ENCODE data around the gene SCFD1. TPM values are rescaled to one million over a fixed set of nuclear protein-coding genes. Genes with fewer than 3 reads are reported as not detected.

The SCFD1 gene
- polyA plus RNA-seq, 1 donor, result 106 TPM

DNA sequence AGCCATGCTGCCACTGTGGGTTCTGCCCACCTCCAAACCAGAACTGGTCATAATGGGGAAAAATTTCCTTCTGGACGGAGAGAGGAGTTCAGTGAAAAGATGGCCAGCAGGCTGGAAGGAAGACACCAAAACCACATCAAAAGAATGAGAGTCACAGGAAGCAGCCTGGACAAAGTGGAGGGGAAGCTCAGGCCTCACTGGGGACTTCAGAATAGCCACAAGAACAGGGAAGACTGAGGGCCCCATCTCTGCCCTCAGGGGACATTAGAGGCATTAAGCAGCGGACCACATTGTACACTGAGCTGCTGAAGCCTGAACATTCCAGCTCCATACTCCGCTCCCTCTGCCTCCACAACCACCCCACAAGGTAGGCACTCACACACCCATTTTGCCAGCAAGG, 132.7 kb downstream of the SCFD1 start:
- DNase-seq, result no peak

DNA sequence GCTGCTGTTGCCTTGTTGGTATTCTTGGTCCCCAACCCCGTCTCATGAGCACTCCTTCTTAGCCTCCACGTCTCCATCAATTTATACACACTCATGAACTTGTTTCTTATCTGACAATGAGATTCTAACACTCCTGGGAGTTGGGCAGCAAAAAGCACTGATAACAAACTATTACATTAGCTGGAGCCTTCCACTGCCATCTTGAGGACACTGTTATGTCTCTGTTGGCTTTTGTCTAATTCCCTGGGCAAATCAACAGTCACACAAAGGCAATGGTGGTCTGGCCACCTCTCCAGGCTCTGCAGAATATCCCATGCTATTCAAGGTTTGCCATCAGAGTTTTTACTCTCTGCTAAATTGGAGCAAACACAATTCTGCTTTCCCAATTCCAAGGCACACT, 134.5 kb downstream of the SCFD1 start:
- DNase-seq, result no peak

- DNase-seq, result no peak
Measured at GRCh38 chr14:30757082-30757481, 135.0 kb downstream of the SCFD1 start.

DNA sequence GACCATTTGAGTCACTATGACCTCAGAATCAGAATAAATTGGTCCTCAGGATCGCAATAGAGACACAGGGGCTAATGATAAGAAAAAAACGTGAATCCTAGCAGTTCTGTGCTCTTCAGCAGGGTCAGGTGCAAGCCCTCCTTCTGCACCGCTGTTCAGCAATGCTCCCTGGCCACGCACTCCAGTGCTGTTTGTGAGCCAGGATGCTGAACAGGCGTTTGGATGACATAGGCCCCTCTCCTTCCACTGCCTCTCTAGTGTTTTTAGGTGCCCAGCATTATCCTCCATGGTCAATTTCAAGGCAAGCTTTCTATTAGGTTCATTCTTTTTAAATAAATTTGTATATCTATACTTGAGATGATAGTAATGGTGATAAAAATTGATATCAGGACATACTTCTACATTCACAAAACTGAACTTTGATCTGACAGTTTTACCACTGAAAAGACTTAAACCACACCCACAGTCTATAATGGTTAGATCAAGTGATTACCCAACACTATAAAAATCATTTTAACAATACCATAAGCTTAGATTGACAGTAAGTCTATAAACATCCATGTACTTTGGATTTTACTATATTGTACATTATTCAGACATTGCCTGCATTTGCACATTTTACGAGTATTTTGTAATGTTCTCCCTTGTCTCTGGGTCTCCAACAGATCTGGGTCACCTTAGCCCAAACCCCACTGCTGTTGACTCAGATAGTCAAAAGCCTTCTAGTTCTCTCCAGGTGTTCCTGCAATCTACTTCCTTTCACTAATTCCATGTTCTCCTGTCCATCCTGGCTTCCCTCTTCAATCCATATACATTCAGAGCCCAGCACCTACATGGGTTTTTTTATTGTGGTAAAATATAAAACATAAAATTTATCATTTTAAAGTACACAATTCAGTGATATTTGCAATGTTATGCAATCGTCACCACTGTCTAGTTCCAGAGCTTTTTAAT, 137.3 kb downstream of the SCFD1 start:
- DNase-seq, result no peak

DNA sequence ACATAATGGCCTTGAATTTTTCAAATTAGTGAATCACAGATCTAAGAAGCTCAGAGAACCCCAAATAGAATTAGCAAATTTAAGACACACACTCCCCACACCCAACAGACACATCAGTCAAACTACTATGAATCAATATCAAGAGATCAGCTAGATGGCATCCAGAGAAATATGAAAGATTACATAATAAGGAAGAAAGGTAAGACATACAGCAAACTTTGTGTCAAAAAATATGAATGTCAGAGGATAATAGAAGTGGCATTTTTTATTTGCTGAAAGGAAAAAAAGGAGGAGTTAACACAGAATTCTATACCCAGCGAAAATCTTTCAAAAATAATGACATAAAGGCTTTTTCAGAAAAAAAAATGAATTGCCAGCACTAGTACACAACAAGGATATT, 141.8 kb downstream of the SCFD1 start:
- DNase-seq, result no peak

DNA sequence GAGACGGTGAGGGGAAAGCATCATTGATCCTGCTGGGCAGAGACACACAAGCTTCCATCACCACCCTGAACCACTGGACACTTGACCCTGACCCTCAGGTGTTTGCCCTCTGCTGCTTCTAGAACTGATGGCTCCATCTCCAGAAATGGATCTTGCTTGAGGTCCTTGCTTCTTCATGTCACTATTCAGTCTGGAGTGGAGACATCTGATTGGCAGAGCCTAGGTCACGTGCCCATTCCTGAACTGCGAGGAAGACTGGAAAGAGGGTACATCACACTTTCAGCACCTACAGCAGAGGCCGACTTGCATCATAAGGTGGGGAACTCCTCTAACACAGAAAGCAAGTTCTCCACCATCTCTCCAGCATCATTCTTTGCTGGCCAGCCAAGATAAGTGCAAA, 145.5 kb downstream of the SCFD1 start:
- no peak for DNase-seq

DNA sequence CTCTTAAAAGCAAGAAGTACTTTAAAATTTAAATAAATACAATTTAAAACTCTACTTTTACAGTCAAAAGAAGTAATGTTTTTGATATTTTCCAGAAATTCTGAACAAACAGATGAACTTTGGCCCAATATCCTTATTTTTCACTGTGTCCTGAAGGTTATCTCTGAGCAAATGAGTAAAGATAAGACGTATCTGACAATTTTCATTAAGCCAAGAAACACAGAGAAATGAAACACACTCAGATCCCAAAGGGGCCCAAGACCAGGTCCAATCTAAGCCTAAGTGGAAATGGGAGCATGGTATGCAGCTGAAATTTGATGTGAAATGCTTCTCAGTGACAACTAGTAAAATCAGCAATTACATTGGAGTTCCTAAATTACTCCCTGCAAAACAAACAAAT, 146.7 kb downstream of the SCFD1 start:
- no peak for DNase-seq

GRCh38 chr14:30770376-30770775, 148.3 kb downstream of the SCFD1 start:
- no peak for DNase-seq

DNA sequence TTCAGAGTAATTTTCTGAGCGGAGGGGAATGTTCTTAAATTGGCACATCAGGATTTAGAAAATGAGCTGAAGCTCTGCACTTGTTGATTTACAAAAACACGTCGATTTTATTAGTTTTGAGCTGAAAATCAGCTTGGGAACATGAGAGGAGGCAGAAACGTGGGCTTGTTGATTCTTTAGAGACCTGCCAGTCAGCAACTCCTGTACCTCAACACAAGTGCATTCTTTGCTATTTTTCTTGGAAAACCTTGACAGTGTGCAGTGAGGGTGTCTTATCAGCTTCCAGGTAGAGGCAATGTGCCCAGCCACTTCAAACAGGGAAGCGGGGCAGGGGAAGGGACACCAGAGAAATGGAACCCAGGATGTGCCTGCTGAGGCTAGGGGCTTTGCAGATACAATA, 149.5 kb downstream of the SCFD1 start:
- DNase-seq, result no peak

- DNase-seq, result no peak
Measured at GRCh38 chr14:30779210-30779609, 157.1 kb downstream of the SCFD1 start.

Other genes starting within 250 kb of the SCFD1 start
- gene G2E3, start 63.2 kb upstream of the SCFD1 start, polyA plus RNA-seq (ENCODE audit: insufficient read length), result 39.0 TPM